NT2/D1 (cell line): Measurements from ENCODE around the gene OR8A1.
"Not testable (repeated sequence)": the region's sequence is repeated elsewhere in the genome, so short reads cannot be mapped to it uniquely, and the experiment has no call there.

Experiments used
- DNase-seq: peaks from one replicate; pipeline ENCODE4 v3.0.0-alpha.2; 2011; ENCODE audit warnings: low read depth, low spot score
- H3K27me3 ChIP-seq: 2 replicates; pipeline ENCODE4 v1.6.0; 2011; ENCODE audit warnings: mild to moderate bottlenecking; ENCODE audit not compliant: insufficient read length, insufficient read depth
- H3K36me3 ChIP-seq: 2 replicates; pipeline ENCODE4 v1.6.1; 2011; ENCODE audit warnings: mild to moderate bottlenecking, low read length, mixed read lengths; ENCODE audit not compliant: insufficient read depth, insufficient read length
- H3K4me1 ChIP-seq: 2 replicates; pipeline ENCODE4 v1.5.1; 2011; ENCODE audit not compliant: insufficient read depth, insufficient read length
- H3K4me3 ChIP-seq: 2 replicates; pipeline ENCODE4 v1.5.1; 2011; ENCODE audit warnings: low read depth; ENCODE audit not compliant: insufficient read length
- H3K9ac ChIP-seq: 2 replicates; pipeline ENCODE4 v1.6.0; 2011; ENCODE audit warnings: low read depth; ENCODE audit not compliant: insufficient read length
- H3K9me3 ChIP-seq: 2 replicates; pipeline ENCODE4 v1.5.1; 2011; ENCODE audit warnings: mild to moderate bottlenecking, low read length; ENCODE audit not compliant: insufficient read depth
- SUZ12 ChIP-seq: IDR thresholded peaks from 2 replicates; pipeline ENCODE4 v1.6.1; 2011; ENCODE audit not compliant: insufficient read length, insufficient read depth; ENCODE audit errors: extremely low read depth
- YY1 ChIP-seq: IDR thresholded peaks from 2 replicates; pipeline ENCODE4 v1.6.1; 2011; ENCODE audit not compliant: insufficient read length, insufficient read depth
- ZNF274 ChIP-seq: IDR thresholded peaks from 2 replicates; pipeline ENCODE4 v1.6.1; 2011; ENCODE audit warnings: mild to moderate bottlenecking, low read depth, low read length

The OR8A1 gene

DNA sequence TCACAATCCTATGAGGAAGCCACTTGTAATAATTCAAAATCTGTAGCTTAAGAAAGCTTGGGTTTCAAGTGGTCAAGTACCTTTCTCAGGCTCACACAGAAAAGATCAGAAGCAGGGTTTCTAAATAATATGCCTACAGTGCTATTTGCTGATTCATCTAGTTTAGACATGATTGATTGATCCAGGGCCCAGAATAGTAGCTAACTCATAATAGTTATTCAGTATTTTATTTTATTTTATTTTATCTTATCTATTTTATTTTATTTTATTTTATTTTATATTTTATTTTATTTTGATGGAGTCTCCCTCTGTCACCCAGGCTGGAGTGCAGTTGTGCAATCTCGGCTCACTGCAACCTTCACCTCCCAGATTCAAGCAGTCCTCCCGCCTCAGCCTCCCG is 25.5 kb downstream of the OR8A1 start:
- DNase-seq, result no peak
- Histone ChIP-seq H3K4me1 (no peaks in the 10 kb centered on the region), H3K9me3 (no peaks in the 10 kb centered on the region), H3K9ac (no peak overlapping the region), H3K36me3 (no peaks in the 10 kb centered on the region), H3K27me3 (no peaks in the 10 kb centered on the region), H3K4me3 (no peak overlapping the region)
- TF ChIP-seq SUZ12 (no peak), ZNF274 (no peak), YY1 (no peak)

DNA sequence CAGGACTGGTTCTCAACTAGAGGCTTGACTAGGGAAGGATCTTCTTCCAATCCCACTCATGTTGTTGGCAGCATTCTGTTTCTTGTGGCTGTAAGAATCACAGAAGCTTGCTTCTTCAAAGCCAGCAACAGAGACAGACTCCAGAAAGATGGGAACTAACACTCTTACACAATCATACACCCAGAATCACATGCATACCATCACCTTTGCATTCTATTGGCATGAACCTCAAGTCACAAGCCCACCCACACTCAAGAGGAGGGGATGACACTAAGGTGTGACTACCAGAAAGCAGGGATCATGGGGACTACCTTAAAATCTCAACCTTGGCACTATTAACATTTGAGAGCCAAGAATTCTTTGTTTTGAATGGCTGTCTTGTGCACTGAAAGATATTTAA is 27.8 kb downstream of the OR8A1 start:
- H3K4me3 ChIP-seq, result no peak overlapping the region
- no peak for DNase-seq
- no peaks in the 10 kb centered on the region for H3K27me3 ChIP-seq
- TF ChIP-seq YY1 (no peak), SUZ12 (no peak), ZNF274 (no peak)
- H3K9ac ChIP-seq, result no peak overlapping the region
- no peaks in the 10 kb centered on the region for H3K4me1 ChIP-seq
- H3K9me3 ChIP-seq, result no peaks in the 10 kb centered on the region
- no peaks in the 10 kb centered on the region for H3K36me3 ChIP-seq

DNA sequence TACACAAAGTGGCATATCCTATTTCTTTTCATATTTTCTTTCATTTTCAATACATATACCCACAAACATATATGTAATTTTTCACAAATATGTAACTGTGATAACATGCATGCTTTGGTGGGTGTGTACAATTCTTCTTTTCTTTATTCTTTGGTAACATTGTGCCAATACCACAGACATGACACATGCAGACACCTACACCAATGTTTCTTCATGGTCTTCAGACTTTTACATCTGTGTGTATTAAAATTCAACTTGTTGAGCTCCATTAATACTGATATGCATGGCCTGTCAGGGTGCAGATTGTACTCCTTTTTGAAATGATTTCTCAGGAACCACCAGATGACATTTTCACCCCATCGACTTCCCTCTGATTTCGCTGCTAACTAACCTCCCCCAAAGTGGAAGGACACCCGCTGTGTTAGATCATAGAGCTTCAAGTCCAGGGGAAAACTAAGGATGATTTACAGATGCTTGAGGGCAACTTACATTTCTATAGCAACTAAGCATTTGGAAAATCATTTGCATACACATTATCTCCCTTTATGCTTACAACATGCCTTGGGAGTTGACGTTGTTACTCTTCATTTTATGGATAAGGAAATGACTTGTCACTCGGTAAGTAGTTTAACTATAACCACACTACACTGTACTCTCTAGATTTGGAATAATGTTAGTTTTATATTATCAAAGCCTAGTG is 31.0 kb downstream of the OR8A1 start:
- H3K27me3 ChIP-seq, result no peaks in the 10 kb centered on the region
- H3K9me3 ChIP-seq, result no peaks in the 10 kb centered on the region
- H3K9ac ChIP-seq, result no peak overlapping the region
- no peak for TF ChIP-seq SUZ12
- TF ChIP-seq YY1, result no peak
- no peak for TF ChIP-seq ZNF274
- no peaks in the 10 kb centered on the region for H3K36me3 ChIP-seq
- peak; percentile 5 for DNase-seq
- H3K4me3 ChIP-seq, result no peak overlapping the region
- no peaks in the 10 kb centered on the region for H3K4me1 ChIP-seq

DNA sequence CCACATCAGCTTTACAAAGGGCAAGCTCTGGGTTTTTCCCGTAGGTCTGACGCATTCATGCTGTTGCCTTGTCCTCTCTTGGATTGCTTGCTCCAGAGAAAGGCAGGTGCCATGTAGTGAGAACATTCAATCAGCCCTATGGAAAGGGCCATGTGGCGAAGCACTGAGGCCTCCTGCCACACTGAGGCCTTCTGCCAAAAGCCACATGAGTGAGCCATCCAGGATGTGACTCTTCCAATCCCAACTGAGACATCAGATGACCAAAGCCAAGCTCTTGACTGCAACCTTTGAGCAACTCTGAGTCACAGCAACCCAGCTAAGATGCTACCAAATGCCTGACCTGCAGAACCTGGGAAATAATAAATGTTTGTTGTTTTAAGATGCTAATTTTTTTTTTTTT is 32.4 kb downstream of the OR8A1 start:
- H3K4me1 ChIP-seq, result no peaks in the 10 kb centered on the region
- no peaks in the 10 kb centered on the region for H3K36me3 ChIP-seq
- TF ChIP-seq SUZ12, result no peak
- TF ChIP-seq YY1, result no peak
- TF ChIP-seq ZNF274, result no peak
- H3K9me3 ChIP-seq, result no peaks in the 10 kb centered on the region
- no peak for DNase-seq
- H3K9ac ChIP-seq, result no peak overlapping the region
- H3K4me3 ChIP-seq, result no peak overlapping the region
- no peaks in the 10 kb centered on the region for H3K27me3 ChIP-seq

DNA sequence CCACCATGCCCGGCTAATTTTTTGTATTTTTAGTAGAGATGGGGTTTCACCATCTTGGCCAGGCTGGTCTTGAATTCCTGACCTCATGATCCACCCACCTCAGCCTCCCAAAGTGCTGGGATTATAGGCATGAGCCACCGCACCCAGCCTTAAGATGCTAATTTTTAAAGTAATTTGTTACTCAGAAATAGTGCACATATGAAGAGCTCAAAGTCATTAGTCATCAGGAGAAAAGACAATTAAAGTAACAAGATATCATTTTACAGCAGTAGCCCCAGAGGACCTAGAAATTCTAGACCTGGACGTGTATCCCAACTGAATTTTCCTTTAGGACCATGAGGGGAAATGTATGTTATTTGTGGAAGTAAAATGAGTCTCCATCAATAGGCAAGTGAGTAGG is 32.9 kb downstream of the OR8A1 start:
- H3K9ac ChIP-seq, H3K27me3 ChIP-seq, H3K9me3 ChIP-seq, DNase-seq, H3K4me1 ChIP-seq, H3K36me3 ChIP-seq, H3K4me3 ChIP-seq: not testable (repeated sequence)

DNA sequence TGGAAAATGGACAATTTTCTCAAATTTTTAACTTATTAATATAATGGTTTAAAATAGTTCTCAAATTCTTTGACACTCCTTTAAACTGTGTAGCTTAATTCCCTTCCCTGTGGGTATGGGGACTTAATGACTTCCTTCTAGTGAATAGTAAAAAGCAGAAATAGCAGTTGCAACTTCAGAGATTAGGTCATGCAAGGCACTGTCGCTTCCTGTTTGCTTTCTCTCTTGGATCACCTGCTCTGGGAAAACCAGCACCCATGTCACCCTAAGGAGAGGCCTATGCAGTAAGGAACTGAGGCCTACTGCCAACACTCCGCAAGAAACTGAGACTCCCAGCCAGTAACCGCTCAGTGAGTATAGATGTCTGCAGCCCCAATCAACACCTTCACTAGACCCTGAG is 35.9 kb downstream of the OR8A1 start:
- H3K27me3 ChIP-seq, result no peaks in the 10 kb centered on the region
- H3K36me3 ChIP-seq, result no peaks in the 10 kb centered on the region

DNA sequence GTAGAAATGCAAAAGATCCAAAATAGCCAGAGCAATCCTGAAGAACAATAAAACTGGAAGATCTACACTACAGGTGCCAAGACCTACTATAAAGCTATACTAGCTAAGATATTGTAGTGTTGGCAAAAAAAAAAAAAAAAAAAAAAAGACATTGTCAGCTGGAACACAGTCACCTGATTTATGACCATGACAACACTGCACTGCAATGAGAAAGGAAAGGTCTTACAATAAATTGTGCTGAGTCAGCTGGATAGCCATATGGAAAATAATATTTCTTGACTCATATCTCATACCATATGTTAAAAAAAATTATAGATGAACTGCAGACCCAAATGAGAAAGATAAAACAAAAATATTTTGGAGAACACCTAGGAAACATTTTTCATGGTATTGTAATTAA is 38.4 kb downstream of the OR8A1 start:
- Histone ChIP-seq H3K9ac (no peak overlapping the region), H3K4me1 (no peaks in the 10 kb centered on the region), H3K9me3 (no peaks in the 10 kb centered on the region), H3K36me3 (no peaks in the 10 kb centered on the region), H3K27me3 (no peaks in the 10 kb centered on the region), H3K4me3 (no peak overlapping the region)
- DNase-seq, result no peak
- TF ChIP-seq SUZ12, result no peak
- no peak for TF ChIP-seq ZNF274
- no peak for TF ChIP-seq YY1

More for the DNA sequence above, 35.9 kb downstream of the OR8A1 start:
- Histone ChIP-seq H3K4me3 (no peak overlapping the region), H3K4me1 (no peaks in the 10 kb centered on the region), H3K9ac (no peak overlapping the region), H3K9me3 (no peaks in the 10 kb centered on the region)
- DNase-seq, result no peak
- no peak for TF ChIP-seq ZNF274
- no peak for TF ChIP-seq YY1
- TF ChIP-seq SUZ12, result no peak

DNA sequence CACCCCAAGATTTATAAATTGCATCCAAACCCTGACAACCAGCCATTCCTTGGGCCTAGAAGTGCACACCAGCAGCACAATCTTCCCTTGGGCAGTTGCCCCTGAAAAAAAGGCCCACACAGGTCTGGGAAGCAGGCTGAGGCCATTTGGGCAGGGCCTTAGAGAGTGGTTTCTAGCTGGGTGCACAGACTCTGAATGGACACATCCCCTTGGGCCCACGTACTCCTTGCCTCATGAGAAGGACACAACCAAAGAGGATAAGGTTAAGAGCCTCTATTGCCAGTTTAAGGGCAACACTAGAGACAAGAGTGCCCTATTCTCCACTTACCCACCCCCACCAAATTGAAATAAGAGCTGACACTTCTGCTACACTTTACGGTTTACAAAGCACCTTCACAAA is 40.5 kb downstream of the OR8A1 start:
- Histone ChIP-seq H3K9ac (no peak overlapping the region), H3K4me1 (no peaks in the 10 kb centered on the region)

More for the DNA sequence above, 40.5 kb downstream of the OR8A1 start:
- Histone ChIP-seq H3K36me3 (no peaks in the 10 kb centered on the region), H3K9me3 (no peaks in the 10 kb centered on the region), H3K4me3 (no peak overlapping the region), H3K27me3 (no peaks in the 10 kb centered on the region)
- TF ChIP-seq YY1, result no peak
- no peak for TF ChIP-seq ZNF274
- TF ChIP-seq SUZ12, result no peak
- DNase-seq, result no peak
